H1 (cell line): ENCODE measurements around the gene HAPLN3. TPM values are rescaled to one million over a fixed set of nuclear protein-coding genes. Genes with fewer than 3 reads are reported as not detected.

Experiments used
- CTCF ChIA-PET: fragments of 300-600 bp; sonication (Branson Sonifier 250); formaldehyde crosslinking; loops from one replicate; lab custom pipeline; 2021; ENCODE audit not compliant: partially characterized antibody; lab: Charles Lee
- POLR2A ChIA-PET: fragments of 300-600 bp; sonication (Branson Sonifier 250); formaldehyde crosslinking; loops from one replicate; lab custom pipeline; 2021; ENCODE audit warnings: inconsistent platforms; ENCODE audit not compliant: partially characterized antibody; lab: Charles Lee
- DNase-seq, 2 experiments: peaks; one replicate each; pipeline versions ENCODE4 v3.0.0 to v3.0.0-alpha.2; 2010 to 2022; ENCODE audit warnings: low spot score in 2 of 2, low read depth in 1 of 2, mixed read lengths in 1 of 2
- FAIRE-seq: peaks from 2 replicates; lab custom pipeline; 2011; peaks lifted over from hg19 to GRCh38; lab: Jason Lieb, UNC
- H2AFZ ChIP-seq: 2 replicates; pipeline ENCODE4 v1.8.1; 2012; ENCODE audit warnings: low read length, inconsistent platforms
- H2AK5ac ChIP-seq: 2 replicates; pipeline ENCODE4 v1.6.1; 2013; ENCODE audit warnings: low read depth, low read length
- H2BK120ac ChIP-seq: replicated peaks from 2 replicates; pipeline ENCODE3; 2013; ENCODE audit warnings: low read depth, low read length, inconsistent platforms
- H2BK12ac ChIP-seq: 2 replicates; pipeline ENCODE4 v1.6.1; 2013; ENCODE audit warnings: low read depth, low read length
- H2BK15ac ChIP-seq: 2 replicates; pipeline ENCODE4 v1.6.1; 2013; ENCODE audit warnings: low read length
- H2BK20ac ChIP-seq: 2 replicates; pipeline ENCODE4 v1.6.1; 2013; ENCODE audit warnings: low read length
- H2BK5ac ChIP-seq: 2 replicates; pipeline ENCODE4 v1.6.1; 2013; ENCODE audit warnings: low read depth, low read length
- H3K14ac ChIP-seq: 2 replicates; pipeline ENCODE4 v1.6.1; 2013; ENCODE audit warnings: inconsistent platforms; ENCODE audit not compliant: insufficient read length
- H3K18ac ChIP-seq: 2 replicates; pipeline ENCODE4 v1.6.1; 2013; ENCODE audit warnings: low read length; ENCODE audit errors: extremely low read depth
- H3K23ac ChIP-seq: 2 replicates; pipeline ENCODE4 v1.6.1; 2013; ENCODE audit warnings: inconsistent platforms; ENCODE audit not compliant: insufficient read length
- H3K23me2 ChIP-seq: 2 replicates; pipeline ENCODE4 v1.6.1; 2013; ENCODE audit warnings: low read depth, low read length
- H3K27ac ChIP-seq: 2 replicates; pipeline ENCODE4 v1.6.1; 2011; ENCODE audit warnings: low read depth, low read length, inconsistent platforms
- H3K27me3 ChIP-seq, 4 experiments: replicated peaks in 1 of 4; 1 replicate in 1 of 4; 2 replicates in 3 of 4; pipeline versions ENCODE4 v1.6.1 to v1.8.1; 2011 to 2013; ENCODE audit warnings: low read length in 3 of 4, mild to moderate bottlenecking in 3 of 4, inconsistent platforms in 2 of 4, mixed read lengths in 2 of 4, moderate library complexity in 1 of 4; ENCODE audit not compliant: control insufficient read depth in 3 of 4, insufficient read depth in 3 of 4; ENCODE audit errors: extremely low read depth in 1 of 4
- H3K36me3 ChIP-seq, 4 experiments: 2 replicates each; pipeline versions ENCODE4 v1.6.1 to v1.8.1; 2011 to 2013; ENCODE audit warnings: mild to moderate bottlenecking in 4 of 4, low read length in 3 of 4, moderate library complexity in 2 of 4, control low read depth in 1 of 4, inconsistent platforms in 1 of 4; ENCODE audit not compliant: insufficient read depth in 4 of 4, control insufficient read depth in 2 of 4
- H3K4ac ChIP-seq: replicated peaks from 2 replicates; pipeline ENCODE3; 2013; ENCODE audit warnings: low read length, low read depth, mixed read lengths, inconsistent platforms; ENCODE audit not compliant: insufficient read length
- H3K4me1 ChIP-seq, 4 experiments: replicated peaks in 1 of 4; 1 replicate in 1 of 4; 2 replicates in 3 of 4; pipeline versions ENCODE4 v1.6.1 to v1.8.1; 2011 to 2013; ENCODE audit warnings: low read length in 3 of 4, inconsistent platforms in 2 of 4, mixed read lengths in 1 of 4; ENCODE audit not compliant: insufficient read depth in 4 of 4, control insufficient read depth in 3 of 4
- H3K4me2 ChIP-seq, 2 experiments: 2 replicates each; pipeline versions ENCODE4 v1.6.1 to v1.8.1; 2011 to 2013; ENCODE audit warnings: low read depth in 2 of 2, low read length in 2 of 2, control low read depth in 1 of 2, inconsistent platforms in 1 of 2, mild to moderate bottlenecking in 1 of 2; ENCODE audit not compliant: insufficient read depth in 1 of 2
- H3K4me3 ChIP-seq, 4 experiments: fragments of 200-600, 300-600 bp in 1 of 4; sonication (generic), shearing (Covaris generic), sonication (Bioruptor Twin) in 1 of 4; 2 replicates each; pipeline versions ENCODE4 v1.5.1 to v1.8.1; 2011 to 2016; ENCODE audit warnings: low read length in 4 of 4, low read depth in 3 of 4, control low read depth in 2 of 4, inconsistent platforms in 2 of 4, mild to moderate bottlenecking in 2 of 4, mixed read lengths in 1 of 4, moderate library complexity in 1 of 4; ENCODE audit not compliant: insufficient read depth in 2 of 4; ENCODE audit errors: extremely low read depth in 1 of 4
- H3K56ac ChIP-seq: replicated peaks from 2 replicates; pipeline ENCODE3; 2013; ENCODE audit warnings: low read depth, mild to moderate bottlenecking, mixed read lengths, low read length, inconsistent platforms; ENCODE audit not compliant: insufficient read length
- H3K79me1 ChIP-seq: 2 replicates; pipeline ENCODE4 v1.6.1; 2013; ENCODE audit warnings: low read depth, low read length, control low read depth
- H3K79me2 ChIP-seq, 2 experiments: 2 replicates each; pipeline versions ENCODE4 v1.6.1 to v1.8.1; 2012 to 2013; ENCODE audit warnings: low read length in 2 of 2, mild to moderate bottlenecking in 2 of 2, inconsistent platforms in 1 of 2; ENCODE audit not compliant: insufficient read depth in 2 of 2, control insufficient read depth in 1 of 2
- H3K9ac ChIP-seq, 4 experiments: replicated peaks in 1 of 4; 1 replicate in 1 of 4; 2 replicates in 3 of 4; pipeline versions ENCODE4 v1.6.1 to v1.8.1; 2011 to 2013; ENCODE audit warnings: low read depth in 3 of 4, low read length in 3 of 4, control low read depth in 2 of 4, mild to moderate bottlenecking in 2 of 4, moderate library complexity in 2 of 4, inconsistent platforms in 1 of 4; ENCODE audit errors: extremely low read depth in 1 of 4
- H3K9me3 ChIP-seq, 2 experiments: 2 replicates each; pipeline versions ENCODE4 v1.6.1 to v1.8.1; 2012 to 2013; ENCODE audit warnings: mild to moderate bottlenecking in 2 of 2, moderate library complexity in 2 of 2, control low read depth in 1 of 2, inconsistent platforms in 1 of 2, low read depth in 1 of 2, low read length in 1 of 2, mixed read lengths in 1 of 2; ENCODE audit not compliant: insufficient read depth in 2 of 2
- H4K20me1 ChIP-seq, 2 experiments: replicated peaks in 1 of 2; 2 replicates each; pipeline versions ENCODE3 to v1.8.1; 2011 to 2013; ENCODE audit warnings: inconsistent platforms in 2 of 2, low read length in 2 of 2, mild to moderate bottlenecking in 1 of 2; ENCODE audit not compliant: insufficient read depth in 2 of 2, control insufficient read depth in 1 of 2
- H4K5ac ChIP-seq: 2 replicates; pipeline ENCODE4 v1.6.1; 2013; ENCODE audit warnings: low read length, low read depth, mixed read lengths, inconsistent platforms; ENCODE audit not compliant: insufficient read length
- H4K8ac ChIP-seq: 2 replicates; pipeline ENCODE4 v1.8.0; 2013; ENCODE audit warnings: mild to moderate bottlenecking, moderate library complexity, low read length, inconsistent platforms; ENCODE audit not compliant: insufficient read depth; ENCODE audit errors: extremely low read depth
- H4K91ac ChIP-seq: replicated peaks from 2 replicates; pipeline ENCODE3; 2013; ENCODE audit warnings: low read length, mixed read lengths, inconsistent platforms; ENCODE audit not compliant: insufficient read length
- BRCA1 ChIP-seq: IDR thresholded peaks from 2 replicates; pipeline ENCODE4 v1.6.1; 2012; ENCODE audit warnings: low read depth, low read length, improper control_type of control experiment
- CTCF ChIP-seq, 3 experiments: IDR thresholded peaks; 1 replicate in 2 of 3; 2 replicates in 1 of 3; pipeline versions ENCODE4 v1.5.1 to v1.6.1; 2011; ENCODE audit warnings: low read length in 3 of 3, mild to moderate bottlenecking in 3 of 3, inconsistent platforms in 2 of 3, low read depth in 1 of 3, moderate library complexity in 1 of 3; ENCODE audit not compliant: insufficient read depth in 1 of 3; ENCODE audit errors: control extremely low read depth in 1 of 3
- WGBS, 2 experiments: shearing (Covaris generic) in 1 of 2; methylation state at CpG; one replicate each; pipeline versions ENCODE4 v1.1.6 to v1.1.7; 2013 to 2015; ENCODE audit warnings: low lambda C conversion rate in 2 of 2, mixed read lengths in 2 of 2, inconsistent platforms in 1 of 2, low coverage in 1 of 2, missing lambda C conversion rate in 1 of 2; ENCODE audit not compliant: insufficient replicate concordance in 2 of 2, insufficient coverage in 1 of 2, insufficient read length in 1 of 2; ENCODE audit errors: extremely low coverage in 1 of 2, missing lambda C conversion rate in 1 of 2; 5-methylcytosine and 5-hydroxymethylcytosine counted together
- polyA plus RNA-seq, 7 experiments: library from polyadenylated mRNA; depleted of rRNA in 3 of 7; stranded (reverse) in 5 of 7; unstranded in 2 of 7; fragments of >200 nt in 5 of 7; fragments of 200-250 nt in 2 of 7; gene quantifications; 1 replicate in 5 of 7; 2 replicates in 1 of 7; 4 replicates in 1 of 7; pipeline versions ENCODE4 v1.2.1 to v1.2.3, GENCODE V29; 2011 to 2013; ENCODE audit warnings: missing spikeins in 2 of 7, mixed read lengths in 2 of 7
- total RNA-seq: library from RNA; stranded (reverse); fragmentation: NEBNext Ultra II Directional; extraction: Animal tissue kit (Norgen Biotek cat#: 25700); gene quantifications from 2 replicates; pipeline ENCODE4 v1.2.1, GENCODE V29; 2021

HAPLN3 gene
- total and polyA plus RNA-seq, 2 of the 8 experiments (the other 6 are each of a cell fraction or from before 2014, with no cell fraction given) = 76.2 to 79.7 TPM

GRCh38 chr15:88838667-88839066 is 56.7 kb downstream of the HAPLN3 start:
- CTCF ChIA-PET = interaction anchor here (1.1 to 2.6 kb wide), 6 partner anchors 35 to 333 kb away, joined by 3 to 9 read pairs (median 4); no protein-coding TSS in a partner anchor
- FAIRE-seq = no peak
- TF ChIP-seq BRCA1 = no peak
- peak; percentile 32 to 39 (median 37) for TF ChIP-seq CTCF (IDR thresholded peaks at IDR 0.05; ENCODE audit: control extremely low read depth in 1 of 3, insufficient read depth in 1 of 3, low read depth in 1 of 3, low read length in 3 of 3)

More at GRCh38 chr15:88838667-88839066, 56.7 kb downstream of the HAPLN3 start:
- Histone ChIP-seq H3K4me3 (no peak overlapping the region), H3K9me3 (no peaks in the 10 kb centered on the region), H3K27ac (no peak overlapping the region), H2BK12ac (no peak overlapping the region), H3K23ac (no peak overlapping the region), H2BK120ac (no peak overlapping the region), H3K36me3 (no peaks in the 10 kb centered on the region), H2BK15ac (no peak overlapping the region), H2BK20ac (no peak overlapping the region), H3K27me3 (no peaks in the 10 kb centered on the region), H3K18ac (no peak overlapping the region), H3K4me1 (no peaks in the 10 kb centered on the region; a peak in 1 of 7 replicates), H3K4me2 (no peak overlapping the region), H3K79me2 (no peaks in the 10 kb centered on the region), H2AFZ (no peak overlapping the region), H4K20me1 (no peaks in the 10 kb centered on the region), H2AK5ac (no peak overlapping the region), H3K56ac (no peak overlapping the region), H2BK5ac (no peak overlapping the region), H3K23me2 (no peaks in the 10 kb centered on the region; the same call in 1 of the 2 replicates), H3K14ac (no peak overlapping the region), H4K91ac (no peak overlapping the region), H3K9ac (no peak overlapping the region; a peak in 1 of 7 replicates), H3K4ac (no peak overlapping the region), H4K8ac (no peak overlapping the region), H3K79me1 (no peaks in the 10 kb centered on the region), H4K5ac (no peak overlapping the region)
- POLR2A ChIA-PET = no interaction called here
- no peak for DNase-seq
- 89% methylated on average over 17 of the region's 18 CpGs; no CpG with 5 or more reads in 1 of the 2 experiments for WGBS, 2 experiments
